GM12865 (cell line): ENCODE measurements around the gene COPS4.
A peak's percentile ranks its signal among the peaks of the same experiment; 100 is the strongest.

Source experiments
- DNase-seq: peaks from one replicate; pipeline ENCODE4 v3.0.0; 2010; ENCODE audit warnings: low read depth
- H3K4me3 ChIP-seq: 2 replicates; pipeline ENCODE4 v1.5.1; 2011; ENCODE audit warnings: mild to moderate bottlenecking, low read depth, low read length, control low read depth
- TF ChIP-seq, protein P1 (sequence below): IDR thresholded peaks from 2 replicates; pipeline ENCODE4 v1.5.1; 2011; ENCODE audit warnings: low read length, control low read depth, low read depth, inconsistent platforms; ENCODE audit not compliant: insufficient read depth; ENCODE audit errors: missing control alignments

COPS4 gene

GRCh38 chr4:83110970-83111750, 76.2 kb downstream of the COPS4 start:
- peak overlapping the region; percentile 68 for H3K4me3 ChIP-seq
- TF ChIP-seq, protein P1, sequence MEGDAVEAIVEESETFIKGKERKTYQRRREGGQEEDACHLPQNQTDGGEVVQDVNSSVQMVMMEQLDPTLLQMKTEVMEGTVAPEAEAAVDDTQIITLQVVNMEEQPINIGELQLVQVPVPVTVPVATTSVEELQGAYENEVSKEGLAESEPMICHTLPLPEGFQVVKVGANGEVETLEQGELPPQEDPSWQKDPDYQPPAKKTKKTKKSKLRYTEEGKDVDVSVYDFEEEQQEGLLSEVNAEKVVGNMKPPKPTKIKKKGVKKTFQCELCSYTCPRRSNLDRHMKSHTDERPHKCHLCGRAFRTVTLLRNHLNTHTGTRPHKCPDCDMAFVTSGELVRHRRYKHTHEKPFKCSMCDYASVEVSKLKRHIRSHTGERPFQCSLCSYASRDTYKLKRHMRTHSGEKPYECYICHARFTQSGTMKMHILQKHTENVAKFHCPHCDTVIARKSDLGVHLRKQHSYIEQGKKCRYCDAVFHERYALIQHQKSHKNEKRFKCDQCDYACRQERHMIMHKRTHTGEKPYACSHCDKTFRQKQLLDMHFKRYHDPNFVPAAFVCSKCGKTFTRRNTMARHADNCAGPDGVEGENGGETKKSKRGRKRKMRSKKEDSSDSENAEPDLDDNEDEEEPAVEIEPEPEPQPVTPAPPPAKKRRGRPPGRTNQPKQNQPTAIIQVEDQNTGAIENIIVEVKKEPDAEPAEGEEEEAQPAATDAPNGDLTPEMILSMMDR: no peak
- peak; percentile 29 for DNase-seq

GRCh38 chr4:83111751-83112141, 76.8 kb downstream of the COPS4 start:
- peak overlapping the region; percentile 68 for H3K4me3 ChIP-seq
- peak; percentile 21 for DNase-seq

DNA sequence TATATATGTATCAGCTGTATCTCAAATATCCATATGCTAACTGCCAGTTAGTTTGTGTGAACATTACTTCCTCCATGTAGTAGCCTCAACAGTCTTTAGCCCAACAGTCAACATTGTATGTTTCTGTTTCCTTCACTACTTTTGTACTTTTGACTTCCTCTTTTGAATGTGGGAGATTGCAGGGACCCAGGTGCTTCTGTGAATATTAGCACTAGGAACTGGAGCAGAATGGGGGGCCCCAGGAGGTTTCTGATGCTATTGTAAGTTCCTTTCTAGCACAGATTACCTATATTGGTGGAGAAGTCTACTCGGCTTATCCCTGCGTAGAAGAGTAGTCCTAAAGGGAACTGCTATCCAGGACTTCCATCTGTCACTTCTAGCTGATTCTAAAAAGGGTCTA, 77.2 kb downstream of the COPS4 start:
- TF ChIP-seq, protein P1: no peak
- peak; percentile 84 for DNase-seq
- peak overlapping the region; percentile 68 for H3K4me3 ChIP-seq

DNA sequence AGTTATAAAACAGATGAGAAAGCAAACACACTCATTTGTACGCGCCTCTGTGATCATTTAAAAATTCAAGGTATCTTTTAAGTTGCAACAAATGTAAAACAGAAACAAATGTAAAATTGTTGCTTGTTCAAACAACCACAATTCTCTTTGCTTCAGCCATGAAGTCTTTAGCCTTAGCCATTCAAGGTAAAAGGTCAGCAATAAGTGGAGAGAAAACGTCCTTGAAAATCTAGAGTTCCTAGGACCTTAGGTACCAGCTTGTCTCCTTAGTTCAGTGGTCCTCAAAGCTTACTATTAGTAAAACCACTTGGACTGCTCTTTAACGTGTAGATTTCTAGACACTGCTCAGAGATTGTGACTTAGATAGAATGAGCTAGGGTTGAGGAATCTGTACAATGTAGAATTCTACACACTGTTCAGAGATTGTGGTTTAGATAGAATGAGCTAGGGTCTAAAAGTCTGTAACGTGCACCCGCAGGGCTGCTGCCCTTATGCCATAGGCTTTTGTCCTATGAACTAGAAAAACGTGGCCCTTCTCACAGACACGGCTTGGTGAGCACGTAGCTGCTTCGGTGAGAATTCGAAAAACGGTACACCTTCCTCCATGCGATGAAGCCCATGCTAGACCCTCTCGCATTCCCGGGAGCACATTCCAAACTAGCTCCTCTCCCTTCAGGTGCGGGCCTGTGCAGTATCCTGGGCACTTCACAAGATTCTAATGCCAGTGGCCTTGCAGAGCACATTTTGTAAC, 77.9 kb downstream of the COPS4 start:
- H3K4me3 ChIP-seq: peak overlapping the region; percentile 68
- TF ChIP-seq, protein P1: no peak
- DNase-seq: peak; percentile 57

DNA sequence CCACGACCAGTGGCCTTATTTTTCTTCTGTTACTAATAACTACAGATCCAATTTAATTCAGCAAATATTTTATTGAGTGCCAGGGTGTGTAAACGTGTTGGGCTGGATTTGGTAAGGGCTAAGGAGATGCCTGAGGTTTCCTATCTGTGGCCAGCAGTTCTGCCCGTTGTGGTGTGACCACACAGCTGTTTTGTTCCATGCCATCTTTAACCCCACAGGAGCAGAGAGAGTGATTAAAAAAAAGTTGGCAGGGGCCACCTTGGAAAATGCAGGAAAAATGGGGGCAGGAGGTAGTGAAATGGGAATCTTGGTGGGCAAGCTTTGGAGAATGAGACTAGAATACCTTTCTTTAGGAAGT, 78.4 kb downstream of the COPS4 start:
- peak overlapping the region; percentile 68 for H3K4me3 ChIP-seq
- TF ChIP-seq, protein P1: no peak
- DNase-seq: peak; percentile 32

GRCh38 chr4:83114576-83114975, 79.6 kb downstream of the COPS4 start, which contains the start of gene PLAC8:
TSS of gene PLAC8 (minus strand) at chr4:83114729. CDS start at chr4:83107921, 6,808 bp downstream.
- TF ChIP-seq, protein P1: no peak
- peak; percentile 87 for DNase-seq
- H3K4me3 ChIP-seq: peak within 1 kb of the TSS; percentile 68

GRCh38 chr4:83115000-83115399, 80.0 kb downstream of the COPS4 start:
- H3K4me3 ChIP-seq: peak overlapping the region; percentile 68; the same call in 1 of the 2 replicates
- TF ChIP-seq, protein P1: no peak
- DNase-seq: no peak
